ENCODE results near the gene PNMA1. TPM values are rescaled to one million over a fixed set of nuclear protein-coding genes. Genes with fewer than 3 reads are reported as not detected.

PNMA1 gene, protein sequence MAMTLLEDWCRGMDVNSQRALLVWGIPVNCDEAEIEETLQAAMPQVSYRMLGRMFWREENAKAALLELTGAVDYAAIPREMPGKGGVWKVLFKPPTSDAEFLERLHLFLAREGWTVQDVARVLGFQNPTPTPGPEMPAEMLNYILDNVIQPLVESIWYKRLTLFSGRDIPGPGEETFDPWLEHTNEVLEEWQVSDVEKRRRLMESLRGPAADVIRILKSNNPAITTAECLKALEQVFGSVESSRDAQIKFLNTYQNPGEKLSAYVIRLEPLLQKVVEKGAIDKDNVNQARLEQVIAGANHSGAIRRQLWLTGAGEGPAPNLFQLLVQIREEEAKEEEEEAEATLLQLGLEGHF
- 29.6 and 31.1 TPM in 2 replicates for total RNA-seq

DNA sequence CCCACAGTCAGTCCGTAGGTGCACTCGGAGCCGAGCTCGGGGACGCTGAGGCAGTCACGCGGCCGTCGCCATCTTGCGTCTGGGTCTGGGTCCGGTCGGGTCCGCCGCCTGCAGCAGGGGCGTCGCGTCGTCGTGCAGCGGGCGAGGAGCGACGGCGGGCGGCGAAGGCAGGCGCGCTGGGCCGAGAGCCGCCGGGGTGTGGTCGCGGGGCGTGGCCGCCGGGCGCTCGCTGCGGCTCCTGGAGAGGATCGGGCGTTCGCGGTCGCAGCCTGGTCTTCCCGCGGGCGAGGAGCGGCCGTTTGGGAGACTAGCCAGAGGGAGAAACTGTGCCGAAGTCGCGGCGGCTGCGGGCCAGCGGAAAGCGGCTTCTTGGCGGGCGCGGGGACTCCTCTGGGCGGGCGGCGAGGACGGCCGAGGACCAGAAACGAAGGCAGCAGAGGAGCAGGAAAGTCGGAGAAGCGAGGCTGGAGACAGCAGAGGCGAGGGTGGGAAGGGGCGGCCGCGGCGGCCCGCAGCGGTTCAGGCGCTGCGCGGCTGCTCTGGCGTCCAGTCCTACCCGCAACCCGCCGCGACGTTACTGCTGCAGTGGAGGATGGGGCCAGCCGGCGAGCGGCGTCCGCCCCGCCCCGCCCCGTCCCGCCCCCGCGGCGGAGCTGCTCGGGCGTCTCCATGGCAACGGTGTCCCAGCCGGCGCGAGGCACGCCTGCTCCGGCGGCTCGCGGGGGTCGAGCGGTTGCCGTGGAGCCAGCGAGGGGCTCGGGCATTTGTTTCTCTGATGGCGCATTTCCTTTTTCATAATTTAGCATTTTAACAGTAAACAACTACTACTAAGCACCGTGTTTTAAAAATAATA, at the start of gene PNMA1:
TSS of gene PNMA1 (minus strand) at position 582 of the 853 bp plus-strand sequence. CDS start 745 bp downstream, outside the sequence.
- TF ChIP-seq, protein P1, sequence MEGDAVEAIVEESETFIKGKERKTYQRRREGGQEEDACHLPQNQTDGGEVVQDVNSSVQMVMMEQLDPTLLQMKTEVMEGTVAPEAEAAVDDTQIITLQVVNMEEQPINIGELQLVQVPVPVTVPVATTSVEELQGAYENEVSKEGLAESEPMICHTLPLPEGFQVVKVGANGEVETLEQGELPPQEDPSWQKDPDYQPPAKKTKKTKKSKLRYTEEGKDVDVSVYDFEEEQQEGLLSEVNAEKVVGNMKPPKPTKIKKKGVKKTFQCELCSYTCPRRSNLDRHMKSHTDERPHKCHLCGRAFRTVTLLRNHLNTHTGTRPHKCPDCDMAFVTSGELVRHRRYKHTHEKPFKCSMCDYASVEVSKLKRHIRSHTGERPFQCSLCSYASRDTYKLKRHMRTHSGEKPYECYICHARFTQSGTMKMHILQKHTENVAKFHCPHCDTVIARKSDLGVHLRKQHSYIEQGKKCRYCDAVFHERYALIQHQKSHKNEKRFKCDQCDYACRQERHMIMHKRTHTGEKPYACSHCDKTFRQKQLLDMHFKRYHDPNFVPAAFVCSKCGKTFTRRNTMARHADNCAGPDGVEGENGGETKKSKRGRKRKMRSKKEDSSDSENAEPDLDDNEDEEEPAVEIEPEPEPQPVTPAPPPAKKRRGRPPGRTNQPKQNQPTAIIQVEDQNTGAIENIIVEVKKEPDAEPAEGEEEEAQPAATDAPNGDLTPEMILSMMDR (IDR thresholded peaks at IDR 0.05; ENCODE audit: insufficient read depth, low read depth, low read length) = no peak
- H3K4me3 ChIP-seq (ENCODE audit: low read depth, low read length) = peak within 1 kb of the TSS; percentile 82
- DNase-seq (ENCODE audit: low read depth) = peak; percentile 81

DNA sequence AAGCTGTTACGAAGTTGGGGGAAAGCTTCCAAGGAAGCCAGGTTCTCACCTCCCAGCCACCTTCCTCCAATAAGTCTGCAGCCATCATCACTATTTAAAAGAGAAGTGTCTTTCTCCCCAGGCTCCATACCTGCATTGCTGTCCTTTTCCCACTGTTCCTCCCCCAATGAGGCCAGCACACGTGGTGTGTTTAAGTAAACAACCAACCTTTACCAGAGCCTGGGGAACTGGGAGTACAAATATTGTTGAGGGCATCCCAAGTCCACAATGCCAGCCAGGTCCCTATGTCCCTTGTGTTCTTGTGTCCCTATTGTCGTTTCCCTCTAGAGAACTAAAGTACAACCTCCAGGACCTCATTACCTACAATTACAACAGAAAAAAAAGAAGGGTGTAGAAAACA, 49.2 kb upstream of the PNMA1 start:
- TF ChIP-seq, protein P1 (IDR thresholded peaks at IDR 0.05; ENCODE audit: insufficient read depth, low read depth, low read length) = no peak
- no peak for DNase-seq (ENCODE audit: low read depth)
- no peak overlapping the region for H3K4me3 ChIP-seq (ENCODE audit: low read depth, low read length)

DNA sequence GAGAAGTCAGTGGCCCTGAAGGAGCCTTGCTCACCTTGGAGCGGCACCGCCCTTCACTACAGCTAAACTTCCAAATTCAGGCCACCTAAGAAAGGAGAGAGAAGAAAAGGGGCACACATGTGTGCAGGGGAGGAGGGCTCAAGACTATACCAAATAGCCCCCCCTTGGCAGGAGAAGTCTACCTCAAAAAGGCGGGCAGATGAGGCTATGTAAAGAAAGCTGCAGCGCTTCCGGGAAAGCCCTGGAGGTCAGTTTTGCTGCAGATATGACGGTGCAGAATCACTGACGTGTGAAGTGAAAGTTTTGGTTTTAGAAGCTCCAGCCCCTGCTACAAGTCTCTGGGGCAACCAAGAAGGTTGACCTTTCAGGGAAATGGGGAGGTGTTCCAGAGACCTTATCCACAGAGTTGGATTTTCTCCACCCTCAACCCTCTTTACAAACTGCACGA, 48.2 kb upstream of the PNMA1 start:
- TF ChIP-seq, protein P1 (IDR thresholded peaks at IDR 0.05; ENCODE audit: insufficient read depth, low read depth, low read length) = no peak
- DNase-seq (ENCODE audit: low read depth) = peak; percentile 72
- H3K4me3 ChIP-seq (ENCODE audit: low read depth, low read length) = no peak overlapping the region

DNA sequence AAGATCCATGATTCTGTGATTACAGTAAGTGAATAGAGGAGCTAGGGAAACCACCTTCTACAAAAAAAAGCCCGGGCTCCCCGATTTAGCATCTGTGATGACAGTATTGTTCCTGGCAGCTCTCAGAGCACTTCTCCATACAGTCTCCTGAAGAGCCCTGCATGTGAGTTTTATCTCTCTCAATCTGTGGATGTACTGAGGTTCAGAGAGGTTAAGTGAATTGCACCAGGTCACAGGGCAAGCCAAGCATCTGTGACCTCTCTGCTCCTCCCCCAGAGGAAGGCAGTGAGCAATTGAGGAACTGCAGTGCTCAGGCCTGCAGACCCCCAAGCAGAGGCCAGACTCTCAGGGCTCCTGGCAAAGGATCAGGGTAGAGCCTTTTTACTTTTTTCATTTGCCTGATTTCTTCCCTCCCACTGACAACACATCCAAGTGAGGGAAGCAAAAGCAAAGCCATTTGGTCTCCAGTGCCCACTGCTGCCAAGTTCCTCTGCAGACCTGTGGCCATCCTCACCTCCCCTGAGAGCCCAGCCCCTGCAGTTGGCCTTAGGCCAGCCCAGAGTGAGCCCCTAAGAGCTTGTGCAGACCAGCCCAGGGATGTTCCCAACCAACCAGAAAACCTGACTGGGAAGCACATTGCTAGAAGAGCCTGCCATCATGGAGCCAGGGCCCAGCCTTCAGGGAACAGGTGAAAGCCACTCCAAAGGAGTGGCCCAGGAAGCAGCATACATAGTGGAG, 47.6 kb upstream of the PNMA1 start:
- TF ChIP-seq, protein P1 (IDR thresholded peaks at IDR 0.05; ENCODE audit: insufficient read depth, low read depth, low read length) = no peak
- no peak for DNase-seq (ENCODE audit: low read depth)
- H3K4me3 ChIP-seq (ENCODE audit: low read depth, low read length) = no peak overlapping the region

DNA sequence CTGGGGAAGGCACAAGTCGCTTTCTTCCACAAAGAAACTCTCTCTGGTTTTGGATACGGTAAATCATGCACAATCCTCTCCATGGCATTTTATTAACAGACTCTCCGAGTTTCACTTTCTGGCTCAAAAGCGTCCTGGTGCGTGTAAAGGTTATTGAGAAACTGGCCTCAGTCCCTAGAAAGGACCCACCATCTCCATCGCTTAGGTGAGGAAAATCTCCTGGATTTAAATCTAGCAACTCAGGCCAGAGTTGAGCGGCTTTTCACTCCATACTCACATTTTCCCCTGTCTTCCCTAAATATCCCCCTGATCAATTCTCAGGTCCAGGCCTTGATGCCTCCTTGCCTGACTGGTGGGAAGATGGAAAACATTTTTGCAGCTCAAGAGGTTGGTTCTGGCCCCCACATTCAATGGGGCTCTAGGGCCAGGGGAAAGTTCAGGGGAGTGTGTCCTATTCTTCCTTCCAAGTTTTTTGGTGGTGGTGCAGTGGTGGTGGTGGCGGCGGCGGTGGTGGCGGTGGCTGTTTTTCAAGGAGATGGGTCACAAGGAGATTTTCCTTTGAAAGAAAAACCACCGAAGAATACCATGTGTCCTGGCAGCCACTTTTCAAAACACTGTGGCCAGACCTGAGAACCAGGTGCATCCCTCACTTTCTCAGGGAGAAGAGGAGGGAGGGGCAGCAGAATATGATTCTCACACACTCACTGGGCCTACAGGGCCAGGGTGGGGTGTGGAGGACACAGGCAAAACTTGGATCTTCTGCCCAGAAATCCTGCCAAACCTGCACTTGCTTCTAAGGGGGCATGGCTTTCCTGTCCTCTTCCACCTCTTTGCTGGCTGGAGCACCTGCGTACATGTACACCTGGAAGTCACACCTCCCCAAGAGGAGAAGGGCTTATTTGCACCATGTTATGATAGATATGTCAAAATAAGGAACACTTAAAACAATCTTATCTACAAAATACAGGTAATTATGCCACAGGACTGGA, 46.7 kb upstream of the PNMA1 start:
- peak overlapping the region; percentile 48 for H3K4me3 ChIP-seq (ENCODE audit: low read depth, low read length)
- TF ChIP-seq, protein P1 (IDR thresholded peaks at IDR 0.05; ENCODE audit: insufficient read depth, low read depth, low read length) = no peak
- no peak for DNase-seq (ENCODE audit: low read depth)
